IPS-NIHi7 (cell line): Measurements from ENCODE around the gene CSHL1.
"Not testable (repeated sequence)": the region's sequence is repeated elsewhere in the genome, so short reads cannot be mapped to it uniquely, and the experiment has no call there.

ENCODE experiments used
- DNase-seq: peaks from one replicate; pipeline ENCODE4 v3.0.0; 2012; ENCODE audit warnings: mixed read lengths; ENCODE audit errors: extremely low spot score

Gene CSHL1

DNA sequence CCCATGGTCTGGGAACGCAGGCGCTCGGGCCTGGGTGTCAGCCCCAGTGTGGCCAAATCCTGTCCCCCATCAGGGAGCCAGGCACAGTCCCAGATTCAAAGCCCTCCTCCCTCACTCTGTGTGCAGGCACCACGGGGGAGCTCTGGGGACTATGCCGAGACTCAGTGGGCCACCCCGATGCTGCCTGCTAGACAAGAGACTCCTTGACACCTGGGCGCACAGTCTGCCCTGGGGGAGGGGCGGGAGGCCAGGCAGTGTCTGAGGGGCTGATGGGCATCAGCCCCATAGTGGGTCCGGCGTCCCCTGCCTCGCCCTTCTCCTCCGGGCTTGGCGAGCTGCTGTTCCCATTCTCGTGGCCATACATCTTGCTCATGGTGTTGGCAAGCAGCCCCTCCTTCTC, 29.5 kb upstream of the CSHL1 start:
- no peak for DNase-seq

DNA sequence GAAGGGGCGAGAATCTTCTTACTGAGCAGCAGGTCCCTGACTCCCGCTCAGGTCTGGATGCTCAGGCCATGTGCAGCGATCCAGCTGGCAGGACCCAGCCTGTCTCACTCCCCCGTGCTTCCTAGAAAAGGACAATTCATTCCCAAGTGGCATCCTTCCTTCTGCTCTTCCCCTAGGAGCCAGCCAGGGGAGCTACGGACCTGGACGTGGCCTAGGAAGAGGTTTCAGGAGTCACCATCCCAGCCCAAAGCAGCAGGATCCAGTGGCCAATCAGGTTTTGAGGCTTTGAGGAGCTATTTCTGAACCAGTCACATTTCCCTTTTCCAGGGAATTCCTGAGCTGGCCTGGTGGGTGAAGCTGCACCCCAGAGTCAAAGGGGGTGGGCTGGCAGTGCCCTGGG, 28.8 kb upstream of the CSHL1 start:
- no peak for DNase-seq

DNA sequence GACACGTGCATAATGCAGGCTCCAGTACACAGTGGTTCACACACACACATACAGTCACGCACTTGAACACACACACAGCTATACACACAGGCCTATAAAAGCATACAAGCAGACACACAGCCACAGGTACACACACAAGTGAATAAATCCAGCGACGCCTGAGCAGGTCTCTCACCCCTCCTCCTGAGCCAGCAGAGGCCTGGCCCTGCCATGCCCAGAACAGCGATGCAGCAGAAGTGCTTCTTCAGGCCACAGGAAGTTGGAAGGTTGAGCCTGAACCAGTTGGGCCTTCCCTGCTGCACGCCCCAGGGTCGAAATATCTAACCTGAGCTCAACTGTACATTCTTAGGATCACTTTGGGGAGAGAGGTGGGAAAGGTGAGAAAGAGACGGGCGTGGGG, 28.3 kb upstream of the CSHL1 start:
- no peak for DNase-seq

DNA sequence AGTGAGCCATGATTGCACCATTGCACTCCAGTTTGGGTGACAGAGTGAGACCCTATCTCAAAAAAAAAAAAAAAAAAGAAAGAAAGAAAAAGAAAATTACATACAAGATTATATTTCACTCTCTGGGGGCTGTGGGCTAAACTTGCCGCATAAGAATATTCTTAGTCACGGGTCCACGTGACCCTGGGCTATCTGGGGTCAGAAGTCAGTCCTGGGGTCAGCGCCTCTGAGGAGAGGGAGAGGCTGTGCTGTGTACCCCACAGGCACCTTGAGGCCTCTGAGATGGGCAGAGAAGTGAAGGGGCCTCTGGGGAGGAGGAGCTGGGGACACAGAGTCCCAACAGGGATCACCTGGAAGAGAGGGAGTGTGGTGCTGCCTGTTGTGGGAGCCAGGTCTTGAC, 26.9 kb upstream of the CSHL1 start:
- no peak for DNase-seq

DNA sequence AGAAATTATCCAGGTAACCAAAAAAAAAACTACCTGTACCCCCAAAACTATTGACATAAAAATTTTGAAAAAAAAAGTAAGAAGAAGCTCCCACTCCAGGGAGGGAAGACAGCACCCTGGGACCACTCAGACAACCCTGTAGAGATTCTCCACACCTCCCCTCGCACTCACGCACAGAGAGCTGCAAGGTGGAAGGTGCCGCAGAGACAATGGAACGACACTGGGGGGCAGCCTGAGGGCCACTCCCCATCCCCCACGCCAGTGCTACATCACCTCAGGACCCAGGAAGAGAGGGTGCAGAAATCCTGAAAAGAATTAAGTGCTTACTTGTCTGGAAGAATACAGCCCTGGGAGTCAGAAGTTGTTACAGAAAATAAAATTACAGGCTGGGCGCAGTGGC, 26.3 kb upstream of the CSHL1 start:
- no peak for DNase-seq

DNA sequence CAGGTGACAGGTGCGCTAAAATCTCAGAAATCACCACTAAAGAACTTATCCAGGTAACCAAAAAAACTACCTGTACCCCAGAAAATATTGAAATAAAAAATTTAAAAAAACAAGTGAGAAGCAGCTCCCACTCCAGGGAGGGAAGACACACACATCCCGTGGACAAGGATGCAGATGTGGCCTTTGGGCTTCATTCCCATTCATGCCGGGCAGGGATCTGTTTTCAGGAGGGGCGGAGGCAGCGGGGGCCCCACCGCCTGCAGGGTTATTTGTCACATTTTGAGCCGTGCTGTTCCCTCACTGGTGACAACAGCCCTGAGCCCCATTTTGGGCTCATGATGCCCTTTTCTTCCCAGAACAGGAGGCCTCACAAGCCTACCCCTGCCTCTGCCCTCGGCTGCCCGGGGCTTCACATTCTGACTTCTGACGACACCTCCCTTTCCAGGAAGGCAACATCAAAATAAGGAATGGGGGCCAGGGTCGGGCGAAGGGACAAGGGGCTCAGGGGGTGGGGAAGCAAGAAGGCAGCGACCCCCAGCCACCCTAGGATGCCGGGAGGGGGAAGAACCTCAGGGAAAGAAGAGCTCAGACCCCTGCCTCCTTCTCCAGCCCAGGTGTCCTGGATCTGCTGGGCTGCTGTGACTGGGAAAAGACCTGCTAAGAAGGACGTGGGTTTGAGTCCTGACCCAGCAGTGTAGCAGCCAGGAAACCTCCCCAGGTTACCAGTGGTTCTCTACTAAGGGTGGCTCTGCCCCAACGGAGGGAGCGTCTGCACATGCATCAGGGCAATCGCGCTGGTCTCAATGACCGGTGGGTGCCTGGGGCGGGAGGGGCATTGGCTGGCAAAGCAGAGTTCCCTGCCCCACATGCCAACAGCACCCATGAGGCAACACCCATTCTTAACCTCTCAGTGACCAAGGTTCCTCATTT, 23.4 kb upstream of the CSHL1 start:
- no peak for DNase-seq

DNA sequence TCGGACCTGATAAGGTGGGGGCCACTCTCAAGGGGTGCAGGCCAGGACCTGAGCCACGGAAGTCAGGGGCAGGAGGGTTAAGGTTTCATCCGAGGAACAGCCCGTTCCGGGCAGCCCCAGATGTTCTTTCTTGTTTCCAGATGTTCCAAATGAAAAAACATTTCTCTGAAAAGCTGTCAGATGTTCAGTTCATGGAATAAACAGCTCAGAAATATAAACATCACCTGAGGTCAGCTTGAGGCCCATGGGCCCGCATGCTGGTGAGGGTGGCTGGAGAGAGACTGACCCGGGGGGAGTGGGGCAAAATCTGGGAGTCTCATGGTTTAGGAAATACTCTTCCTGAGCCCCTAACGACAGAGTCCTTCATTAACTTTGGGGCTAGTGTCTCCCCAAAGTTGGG, 22.5 kb upstream of the CSHL1 start:
- no peak for DNase-seq

DNA sequence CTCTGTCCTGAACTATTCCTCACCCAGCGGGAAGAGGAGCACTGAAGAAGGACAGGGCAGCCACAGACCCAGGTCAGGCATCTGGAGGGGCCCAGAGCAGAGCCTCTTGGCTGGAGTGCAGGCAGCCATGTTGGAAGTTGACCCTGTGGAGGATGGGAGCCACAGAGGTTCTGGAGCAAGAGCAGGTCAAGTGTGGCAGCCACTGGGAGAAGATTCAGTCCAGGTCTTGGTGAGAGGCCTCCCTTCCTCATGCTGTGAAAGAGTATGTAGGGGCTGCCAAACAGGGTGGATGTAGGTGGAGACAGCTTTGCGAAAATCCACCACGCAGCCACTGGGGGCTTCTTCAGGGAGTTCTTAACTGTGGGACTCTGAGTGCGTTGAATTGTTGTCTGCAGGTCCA, 21.7 kb upstream of the CSHL1 start:
- DNase-seq, result no peak

DNA sequence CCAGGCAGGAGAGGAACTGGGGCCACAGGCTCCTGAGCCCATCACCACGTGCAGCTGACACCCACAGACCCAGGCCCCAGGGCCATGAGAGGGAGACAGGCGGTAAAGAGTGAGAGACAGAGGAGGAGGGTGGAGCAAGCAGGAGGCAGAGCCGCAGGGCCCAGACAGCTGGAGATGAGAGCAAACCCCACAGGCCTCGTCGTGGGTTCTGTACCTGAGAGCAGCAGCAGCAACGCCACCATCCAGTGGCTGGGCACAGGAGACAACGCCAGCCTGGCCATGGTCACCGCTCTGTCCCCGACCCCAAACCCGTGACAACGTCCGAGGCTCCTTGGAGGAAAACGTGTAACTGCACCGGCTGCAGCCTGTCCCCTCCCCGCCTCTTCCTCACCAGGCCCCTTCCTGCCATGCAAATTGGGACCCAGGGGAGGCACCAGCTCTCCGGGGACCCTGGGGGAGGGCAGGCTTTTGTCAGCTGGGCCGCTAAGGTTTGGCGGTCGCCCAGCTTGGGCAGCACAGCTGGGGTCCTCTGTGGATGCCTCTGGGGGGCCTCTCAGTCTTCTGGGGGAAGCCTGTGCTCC, 21.0 kb upstream of the CSHL1 start, which contains the start of gene CD79B:
TSS of gene CD79B (minus strand) at position 351 of the 581 bp plus-strand sequence. CDS start at position 281, 70 bp downstream.
- no peak for DNase-seq

DNA sequence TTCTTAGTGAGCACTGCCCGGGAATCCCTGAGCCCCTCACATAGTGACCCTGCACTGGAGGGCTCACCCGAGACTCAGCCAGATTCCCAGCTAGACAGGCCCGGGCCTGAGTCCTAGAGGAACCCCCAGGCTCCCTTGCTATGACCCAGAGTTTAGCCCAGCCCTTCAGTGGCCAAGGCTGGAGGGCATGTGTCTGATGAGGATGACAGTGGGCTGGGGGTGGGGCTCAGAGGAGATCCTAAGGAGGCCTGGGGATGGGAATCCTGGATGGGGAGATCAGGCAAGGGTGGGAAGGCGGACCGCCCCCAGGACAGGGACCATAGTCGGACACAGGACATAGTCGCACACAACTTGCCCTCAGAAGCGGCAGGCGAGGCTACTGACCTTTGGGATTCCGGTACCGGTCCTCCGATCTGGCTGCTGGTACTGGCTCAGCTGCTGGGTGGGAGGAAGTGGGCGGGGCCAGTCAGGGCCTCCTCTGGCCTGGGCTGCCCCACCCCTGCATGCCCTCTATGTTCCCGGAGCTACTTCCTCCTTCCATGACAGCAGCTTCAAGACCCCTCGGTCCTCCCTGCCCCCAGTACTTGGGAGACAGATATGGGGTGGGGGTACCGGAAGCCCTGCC, 20.0 kb upstream of the CSHL1 start:
- peak; percentile 84 for DNase-seq

DNA sequence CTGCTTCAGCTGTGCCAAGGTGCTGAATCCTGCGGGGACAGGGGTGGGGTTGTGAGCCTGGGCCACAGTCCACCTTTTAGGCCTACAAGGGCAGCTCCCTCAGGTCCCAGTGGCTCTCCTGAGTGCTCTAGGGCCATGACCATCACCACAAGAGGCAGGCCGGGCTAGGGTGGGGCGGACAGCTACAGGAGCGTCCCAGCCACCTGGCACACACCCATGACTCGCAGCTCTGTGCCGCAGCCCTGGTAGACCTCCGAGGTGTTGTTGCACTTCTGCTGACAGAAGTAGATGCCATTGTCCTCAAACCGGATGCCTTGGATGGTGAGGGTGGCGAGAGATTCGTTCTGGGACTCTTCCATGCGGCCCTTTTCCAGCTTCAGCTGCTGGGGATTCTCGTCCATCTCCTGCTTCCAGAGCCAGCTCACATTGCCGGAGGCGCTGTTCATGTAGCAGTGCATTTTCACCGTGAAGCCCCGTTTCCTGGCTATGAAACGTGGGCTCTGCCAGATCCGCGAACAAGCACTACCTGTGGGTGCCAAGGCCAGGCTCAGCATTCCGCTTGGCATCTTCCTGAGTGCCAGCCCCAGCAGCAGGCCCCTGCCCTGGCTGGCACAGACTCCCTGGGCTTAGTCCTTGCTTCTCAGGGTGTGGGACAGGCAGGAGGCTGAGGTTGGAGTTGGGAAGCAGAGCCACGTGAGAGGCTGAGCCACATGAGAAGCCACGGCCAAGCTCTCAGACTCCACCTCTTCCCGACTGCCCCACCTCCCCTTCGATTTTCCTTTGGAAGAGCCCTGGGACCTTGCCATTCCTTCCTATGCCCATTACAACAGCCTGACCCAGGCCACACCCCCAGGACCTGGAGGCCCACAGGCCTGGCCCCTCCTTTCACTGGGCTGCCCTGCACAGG, 19.1 kb upstream of the CSHL1 start:
- no peak for DNase-seq

DNA sequence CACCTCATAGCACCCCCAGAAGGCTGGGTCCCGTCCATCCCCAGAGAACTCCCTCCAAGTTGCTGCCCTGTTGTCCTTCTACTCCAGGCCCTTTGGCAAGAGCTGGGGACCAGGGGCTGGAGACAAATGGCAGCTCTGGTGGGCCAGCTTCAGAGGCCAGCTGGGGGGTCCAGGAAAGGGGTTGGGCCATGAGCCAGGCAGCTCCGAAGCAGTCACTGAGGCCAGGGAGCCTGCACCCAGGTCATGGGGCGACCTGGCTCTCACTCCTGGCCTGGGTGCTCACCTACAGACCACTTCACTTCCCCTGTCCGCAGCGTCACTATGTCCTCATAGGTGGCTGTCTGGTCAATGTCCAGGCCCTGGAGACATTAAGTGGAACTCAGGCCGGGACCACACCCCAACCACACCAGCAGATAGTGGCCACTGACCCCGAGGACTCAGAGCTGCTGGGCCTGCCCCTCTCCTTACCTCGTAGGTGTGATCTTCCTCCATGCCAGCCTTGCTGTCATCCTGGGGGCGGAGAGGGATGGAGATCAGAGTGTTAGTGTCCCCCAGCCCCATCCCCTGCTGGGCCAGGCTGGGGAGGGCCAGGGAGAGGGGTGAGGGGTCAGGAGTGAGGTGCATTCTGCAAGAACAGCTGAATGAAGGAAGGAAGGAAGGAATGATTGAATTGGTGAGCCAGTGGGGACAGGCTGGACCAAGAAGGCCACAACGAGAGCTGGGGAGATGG, 18.1 kb upstream of the CSHL1 start:
- DNase-seq, result no peak

DNA sequence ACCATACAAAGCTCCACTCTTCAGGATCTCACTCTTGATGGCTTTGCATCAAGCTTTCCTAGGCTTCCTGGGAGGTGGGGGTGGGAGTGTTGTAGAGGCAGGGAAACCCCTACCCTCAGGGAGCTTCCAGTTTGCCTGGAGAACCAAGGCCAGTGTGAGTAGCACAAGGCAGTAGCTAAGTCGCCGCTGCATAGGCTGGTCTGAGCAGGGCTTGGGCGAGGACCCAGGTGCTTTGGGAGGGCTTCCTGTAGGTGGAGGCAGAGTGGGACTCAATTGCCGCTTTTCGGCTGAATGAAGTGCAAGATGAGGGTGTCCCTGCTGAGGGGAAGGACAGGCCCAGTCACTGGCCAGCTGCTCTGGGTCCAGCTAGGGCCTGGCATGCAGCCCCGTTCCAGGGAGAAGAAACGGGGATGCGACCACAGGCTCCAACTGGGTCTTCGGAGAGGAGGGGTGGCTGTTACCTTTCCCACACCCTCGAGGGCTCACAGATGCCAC, 17.2 kb upstream of the CSHL1 start:
- DNase-seq, result no peak

DNA sequence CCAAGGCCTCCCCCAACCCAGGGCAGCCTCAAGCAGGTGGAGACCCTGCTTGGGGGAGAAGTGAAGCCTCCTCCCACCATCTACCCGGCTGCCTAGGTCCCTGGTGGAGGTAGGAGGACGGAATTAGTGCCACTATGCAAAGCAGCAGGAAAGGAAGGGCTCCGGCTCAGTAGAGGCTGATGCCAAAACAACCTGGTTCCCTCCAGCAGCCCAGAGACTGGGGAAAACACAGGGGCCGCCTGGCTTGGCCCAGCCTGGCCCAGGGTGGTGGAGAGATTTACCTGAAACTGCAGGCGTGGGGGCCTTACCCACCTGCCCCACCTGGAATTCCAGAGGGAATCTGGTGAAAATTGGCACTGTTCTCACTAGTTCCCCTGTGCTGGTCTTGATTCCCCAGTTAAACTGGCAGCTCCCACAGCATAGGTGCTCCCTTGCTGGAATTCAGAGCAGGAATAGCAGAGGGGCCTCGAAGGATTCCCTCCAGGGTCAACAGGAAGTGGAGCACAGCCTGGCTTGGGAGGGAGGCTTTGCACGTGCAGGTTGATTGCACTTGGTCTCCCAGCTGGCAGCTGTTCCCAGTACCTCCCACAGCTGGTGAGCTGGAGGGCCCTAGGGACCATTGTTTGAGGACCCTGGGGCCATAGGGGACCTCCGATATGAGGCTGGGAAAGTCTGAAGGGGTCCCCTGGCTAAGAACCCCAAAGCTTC, 16.6 kb upstream of the CSHL1 start:
- DNase-seq, result no peak

DNA sequence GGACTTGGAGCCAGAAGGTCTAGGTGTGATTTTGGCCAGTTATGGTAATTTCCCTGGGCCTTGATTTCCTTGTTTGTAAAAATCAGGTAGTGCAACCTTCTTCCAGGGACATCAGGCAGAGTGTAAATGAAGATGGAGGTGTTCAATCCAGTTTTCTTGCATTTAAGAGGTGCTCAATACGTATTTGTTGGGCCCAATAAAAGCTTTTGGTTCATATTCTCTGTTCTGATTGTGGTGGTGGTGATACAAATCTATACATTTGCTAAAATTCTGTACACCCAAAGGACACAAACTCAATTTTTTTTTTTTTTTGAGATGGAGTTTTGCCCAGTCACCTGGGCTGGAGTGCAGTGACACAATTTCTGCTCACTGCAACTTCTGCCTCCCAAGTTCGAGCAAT, 15.1 kb upstream of the CSHL1 start:
- DNase-seq, result no peak

DNA sequence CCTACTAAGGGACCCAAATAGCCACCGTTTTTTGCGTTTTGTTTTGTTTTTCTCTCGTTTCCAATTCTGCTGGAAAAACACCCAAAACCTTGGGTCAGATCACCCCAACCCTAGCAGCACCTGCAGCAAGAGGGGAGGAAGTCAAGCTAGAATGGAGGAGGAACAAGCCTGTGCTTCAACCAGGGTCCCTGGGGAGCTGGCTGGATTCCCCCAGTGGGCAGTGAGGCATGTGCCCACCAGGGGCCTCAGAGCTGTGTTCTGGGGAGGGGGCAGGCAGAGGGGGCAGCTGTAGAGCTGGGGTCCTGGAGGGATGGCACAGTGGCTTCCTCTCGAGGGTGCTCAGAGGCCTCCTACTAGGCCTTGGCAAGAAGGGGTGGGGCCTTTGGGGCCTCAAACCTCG, 14.6 kb upstream of the CSHL1 start:
- peak; percentile 4 for DNase-seq

DNA sequence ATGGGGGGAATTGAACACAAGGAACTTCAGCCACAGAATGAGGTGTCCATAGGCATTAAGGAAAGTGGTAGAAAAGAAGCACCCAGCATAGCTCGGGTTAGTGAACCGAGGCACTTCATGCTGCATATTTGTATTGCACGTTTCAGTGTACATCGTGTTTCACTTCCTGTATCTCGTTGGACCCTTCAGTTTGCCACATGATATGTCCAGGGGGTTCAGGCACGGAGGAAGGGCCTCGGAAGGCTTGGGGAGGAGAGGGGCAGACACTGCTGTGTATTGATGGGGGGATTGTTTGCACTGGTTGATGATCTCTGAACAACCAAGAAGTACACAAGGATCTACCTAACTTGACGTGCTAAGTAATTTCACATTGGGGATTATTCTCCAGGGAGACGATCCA, 11.3 kb upstream of the CSHL1 start:
- DNase-seq, result not testable (repeated sequence)

DNA sequence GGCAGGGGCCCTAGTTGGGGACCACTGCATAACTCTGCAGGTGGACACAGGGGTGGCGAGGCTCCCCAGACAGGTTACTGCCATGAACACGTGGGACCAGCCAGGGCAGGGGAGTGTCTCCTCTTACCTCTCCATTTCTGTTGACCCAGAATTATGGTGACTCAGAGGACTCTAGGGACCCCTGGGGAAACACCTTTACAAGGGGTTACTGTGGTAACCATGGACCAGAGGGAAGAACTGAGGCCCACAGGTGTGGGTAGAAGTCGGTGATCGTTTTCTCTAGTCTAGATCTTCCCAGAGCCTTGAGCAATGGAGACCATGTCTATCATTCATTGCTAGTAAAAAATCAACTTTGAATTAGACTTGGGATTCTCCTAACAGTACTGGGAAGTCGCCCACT, 9.7 kb upstream of the CSHL1 start:
- DNase-seq, result not testable (repeated sequence)

DNA sequence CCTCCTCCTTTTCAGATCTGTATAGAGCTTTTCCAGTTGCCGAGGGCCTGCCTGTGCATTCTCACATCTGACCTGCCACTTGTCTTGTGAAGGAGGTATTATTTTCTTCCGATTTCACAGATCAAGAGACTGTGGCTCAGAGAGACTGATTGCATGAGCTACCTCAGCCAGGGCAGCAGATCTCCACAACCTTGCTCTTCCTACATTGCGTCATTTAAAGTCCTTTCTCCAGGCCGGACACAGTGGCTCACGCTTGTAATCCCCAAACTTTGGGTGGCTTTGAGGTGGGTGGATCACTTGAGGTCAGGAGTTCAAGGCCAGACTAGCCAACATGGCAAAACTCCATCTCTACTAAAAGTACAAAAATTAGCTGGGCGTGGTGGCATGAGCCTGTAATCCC, 9.0 kb upstream of the CSHL1 start:
- not testable (repeated sequence) for DNase-seq

DNA sequence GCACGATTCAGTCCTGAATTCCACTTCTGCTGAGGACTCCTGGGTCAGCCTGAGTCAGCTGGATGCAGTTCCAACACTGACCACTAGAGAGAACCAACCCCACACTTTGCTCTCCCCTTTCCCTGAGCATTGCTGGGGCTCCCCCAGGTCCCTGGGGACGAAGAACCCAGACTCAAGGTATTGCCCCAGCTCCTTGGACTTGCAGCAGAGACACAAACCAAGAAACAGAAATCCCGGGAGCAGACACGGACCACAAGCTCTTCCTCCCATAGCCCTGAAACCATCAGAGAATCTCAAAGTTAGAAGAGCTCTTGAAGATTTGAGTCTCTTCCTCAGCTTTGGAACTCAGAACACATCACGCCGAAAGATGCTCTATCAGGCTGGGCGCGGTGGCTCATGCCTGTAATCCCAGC, 8.3 kb upstream of the CSHL1 start:
- DNase-seq, result peak; percentile 83
